ENCODE data around the gene SESN1.

Gene SESN1

DNA sequence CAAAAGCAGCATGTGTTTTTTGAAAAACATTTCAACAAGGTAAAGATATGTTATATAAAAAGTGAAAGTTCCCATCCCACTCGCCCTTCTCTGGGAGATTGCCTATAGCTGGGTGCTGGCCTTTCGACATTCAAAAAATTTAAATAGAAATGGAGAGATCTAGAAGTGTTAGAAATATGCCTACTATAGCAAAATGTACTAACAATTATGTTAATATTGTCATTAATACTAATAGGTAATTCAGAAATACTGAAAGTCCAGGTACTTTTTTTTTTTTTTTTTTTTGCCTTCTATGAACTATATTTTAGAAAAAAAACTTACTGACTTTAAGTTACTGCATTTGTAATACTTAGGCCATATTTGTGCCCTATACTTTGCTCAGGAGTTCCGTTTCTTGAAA is 87.1 kb downstream of the SESN1 start:
- no peaks in the 10 kb centered on the region for H3K27me3 ChIP-seq (ENCODE audit: insufficient read depth, poor library complexity, severe bottlenecking)
- no peak for DNase-seq (ENCODE audit: low read depth in 1 of 2, low spot score in 1 of 2)
- no peak overlapping the region for H3K27ac ChIP-seq (replicated peaks)

DNA sequence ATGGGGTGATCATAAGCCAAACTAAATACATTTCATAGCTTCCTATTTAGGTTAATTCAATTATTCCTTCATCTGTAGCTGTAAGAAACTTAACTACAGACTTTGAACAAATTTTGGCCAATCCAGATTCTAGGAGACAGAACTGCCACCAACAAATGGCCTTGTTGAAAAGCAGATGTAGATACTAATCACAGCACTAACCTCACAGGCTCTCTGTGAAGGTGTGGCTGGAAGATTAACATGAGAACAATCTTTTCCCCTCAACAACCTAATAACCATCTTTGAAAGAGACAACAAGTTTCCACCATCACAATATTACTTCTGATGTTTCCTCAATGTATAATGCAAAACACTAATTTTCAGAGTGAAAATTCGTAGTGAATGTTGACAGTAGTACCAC is 87.8 kb downstream of the SESN1 start:
- TF ChIP-seq, protein P1, sequence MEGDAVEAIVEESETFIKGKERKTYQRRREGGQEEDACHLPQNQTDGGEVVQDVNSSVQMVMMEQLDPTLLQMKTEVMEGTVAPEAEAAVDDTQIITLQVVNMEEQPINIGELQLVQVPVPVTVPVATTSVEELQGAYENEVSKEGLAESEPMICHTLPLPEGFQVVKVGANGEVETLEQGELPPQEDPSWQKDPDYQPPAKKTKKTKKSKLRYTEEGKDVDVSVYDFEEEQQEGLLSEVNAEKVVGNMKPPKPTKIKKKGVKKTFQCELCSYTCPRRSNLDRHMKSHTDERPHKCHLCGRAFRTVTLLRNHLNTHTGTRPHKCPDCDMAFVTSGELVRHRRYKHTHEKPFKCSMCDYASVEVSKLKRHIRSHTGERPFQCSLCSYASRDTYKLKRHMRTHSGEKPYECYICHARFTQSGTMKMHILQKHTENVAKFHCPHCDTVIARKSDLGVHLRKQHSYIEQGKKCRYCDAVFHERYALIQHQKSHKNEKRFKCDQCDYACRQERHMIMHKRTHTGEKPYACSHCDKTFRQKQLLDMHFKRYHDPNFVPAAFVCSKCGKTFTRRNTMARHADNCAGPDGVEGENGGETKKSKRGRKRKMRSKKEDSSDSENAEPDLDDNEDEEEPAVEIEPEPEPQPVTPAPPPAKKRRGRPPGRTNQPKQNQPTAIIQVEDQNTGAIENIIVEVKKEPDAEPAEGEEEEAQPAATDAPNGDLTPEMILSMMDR (IDR thresholded peaks at IDR 0.05; ENCODE audit: insufficient read depth, low read length) = no peak
- no peak for TF ChIP-seq POLR2AphosphoS5 (IDR thresholded peaks at IDR 0.05; ENCODE audit: low read depth)
- TF ChIP-seq GABPA (IDR thresholded peaks at IDR 0.05; ENCODE audit: low read depth) = no peak
- TF ChIP-seq, protein P2, sequence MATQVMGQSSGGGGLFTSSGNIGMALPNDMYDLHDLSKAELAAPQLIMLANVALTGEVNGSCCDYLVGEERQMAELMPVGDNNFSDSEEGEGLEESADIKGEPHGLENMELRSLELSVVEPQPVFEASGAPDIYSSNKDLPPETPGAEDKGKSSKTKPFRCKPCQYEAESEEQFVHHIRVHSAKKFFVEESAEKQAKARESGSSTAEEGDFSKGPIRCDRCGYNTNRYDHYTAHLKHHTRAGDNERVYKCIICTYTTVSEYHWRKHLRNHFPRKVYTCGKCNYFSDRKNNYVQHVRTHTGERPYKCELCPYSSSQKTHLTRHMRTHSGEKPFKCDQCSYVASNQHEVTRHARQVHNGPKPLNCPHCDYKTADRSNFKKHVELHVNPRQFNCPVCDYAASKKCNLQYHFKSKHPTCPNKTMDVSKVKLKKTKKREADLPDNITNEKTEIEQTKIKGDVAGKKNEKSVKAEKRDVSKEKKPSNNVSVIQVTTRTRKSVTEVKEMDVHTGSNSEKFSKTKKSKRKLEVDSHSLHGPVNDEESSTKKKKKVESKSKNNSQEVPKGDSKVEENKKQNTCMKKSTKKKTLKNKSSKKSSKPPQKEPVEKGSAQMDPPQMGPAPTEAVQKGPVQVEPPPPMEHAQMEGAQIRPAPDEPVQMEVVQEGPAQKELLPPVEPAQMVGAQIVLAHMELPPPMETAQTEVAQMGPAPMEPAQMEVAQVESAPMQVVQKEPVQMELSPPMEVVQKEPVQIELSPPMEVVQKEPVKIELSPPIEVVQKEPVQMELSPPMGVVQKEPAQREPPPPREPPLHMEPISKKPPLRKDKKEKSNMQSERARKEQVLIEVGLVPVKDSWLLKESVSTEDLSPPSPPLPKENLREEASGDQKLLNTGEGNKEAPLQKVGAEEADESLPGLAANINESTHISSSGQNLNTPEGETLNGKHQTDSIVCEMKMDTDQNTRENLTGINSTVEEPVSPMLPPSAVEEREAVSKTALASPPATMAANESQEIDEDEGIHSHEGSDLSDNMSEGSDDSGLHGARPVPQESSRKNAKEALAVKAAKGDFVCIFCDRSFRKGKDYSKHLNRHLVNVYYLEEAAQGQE (IDR thresholded peaks at IDR 0.05; ENCODE audit: insufficient replicate concordance, low read depth) = no peak
- no peak for TF ChIP-seq SPI1 (IDR thresholded peaks at IDR 0.05; ENCODE audit: borderline replicate concordance, low read depth)
- H3K27ac ChIP-seq (replicated peaks) = no peak overlapping the region
- DNase-seq (ENCODE audit: low read depth in 1 of 2, low spot score in 1 of 2) = no peak
- no peaks in the 10 kb centered on the region for H3K27me3 ChIP-seq (ENCODE audit: insufficient read depth, poor library complexity, severe bottlenecking)
- no peak overlapping the region for H3K4me3 ChIP-seq (replicated peaks; ENCODE audit: insufficient read depth, low read length)

More for the DNA sequence above, 87.1 kb downstream of the SESN1 start:
- TF ChIP-seq POLR2AphosphoS5 (IDR thresholded peaks at IDR 0.05; ENCODE audit: low read depth) (no peak), GABPA (IDR thresholded peaks at IDR 0.05; ENCODE audit: low read depth) (no peak), SPI1 (IDR thresholded peaks at IDR 0.05; ENCODE audit: borderline replicate concordance, low read depth) (no peak)
- TF ChIP-seq, protein P2 (IDR thresholded peaks at IDR 0.05; ENCODE audit: insufficient replicate concordance, low read depth) = no peak
- TF ChIP-seq, protein P1 (IDR thresholded peaks at IDR 0.05; ENCODE audit: insufficient read depth, low read length) = no peak
- H3K4me3 ChIP-seq (replicated peaks; ENCODE audit: insufficient read depth, low read length) = no peak overlapping the region

DNA sequence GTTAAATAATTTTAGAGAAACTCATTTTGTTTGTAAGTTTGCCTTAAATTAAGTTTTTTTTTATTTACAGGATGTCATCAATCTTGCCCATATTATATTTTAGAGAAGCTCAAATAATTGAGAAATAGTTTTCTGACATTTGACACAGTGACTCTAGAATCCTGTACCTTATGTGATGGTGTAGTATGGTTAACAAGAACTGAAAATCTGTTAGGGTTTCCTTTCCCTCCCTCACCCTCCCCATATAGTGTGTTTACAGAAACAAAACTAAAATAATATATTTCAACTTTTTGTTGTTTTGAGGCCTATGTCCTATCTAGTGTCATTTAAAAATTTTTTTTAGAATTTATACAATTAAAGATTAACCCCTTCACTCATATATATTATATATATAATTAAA is 91.8 kb downstream of the SESN1 start:
- TF ChIP-seq, protein P1 (IDR thresholded peaks at IDR 0.05; ENCODE audit: insufficient read depth, low read length) = no peak
- TF ChIP-seq POLR2AphosphoS5 (IDR thresholded peaks at IDR 0.05; ENCODE audit: low read depth) (no peak), GABPA (IDR thresholded peaks at IDR 0.05; ENCODE audit: low read depth) (no peak), SPI1 (IDR thresholded peaks at IDR 0.05; ENCODE audit: borderline replicate concordance, low read depth) (no peak)
- TF ChIP-seq, protein P2 (IDR thresholded peaks at IDR 0.05; ENCODE audit: insufficient replicate concordance, low read depth) = no peak

More for the DNA sequence above, 91.8 kb downstream of the SESN1 start:
- no peak for DNase-seq (ENCODE audit: low read depth in 1 of 2, low spot score in 1 of 2)
- Histone ChIP-seq H3K27me3 (ENCODE audit: insufficient read depth, poor library complexity, severe bottlenecking) (no peaks in the 10 kb centered on the region), H3K4me3 (replicated peaks; ENCODE audit: insufficient read depth, low read length) (no peak overlapping the region), H3K27ac (replicated peaks) (no peak overlapping the region)

All from HL-60 (cell line).